Measurements from ENCODE around the gene EFHD2. TPM values are rescaled to one million over a fixed set of nuclear protein-coding genes. Genes with fewer than 3 reads are reported as not detected.

Gene EFHD2
- total and polyA plus RNA-seq, 2 of the 8 experiments (the other 6 are each of a cell fraction or from before 2014, with no cell fraction given): 24.4 to 25.1 TPM

DNA sequence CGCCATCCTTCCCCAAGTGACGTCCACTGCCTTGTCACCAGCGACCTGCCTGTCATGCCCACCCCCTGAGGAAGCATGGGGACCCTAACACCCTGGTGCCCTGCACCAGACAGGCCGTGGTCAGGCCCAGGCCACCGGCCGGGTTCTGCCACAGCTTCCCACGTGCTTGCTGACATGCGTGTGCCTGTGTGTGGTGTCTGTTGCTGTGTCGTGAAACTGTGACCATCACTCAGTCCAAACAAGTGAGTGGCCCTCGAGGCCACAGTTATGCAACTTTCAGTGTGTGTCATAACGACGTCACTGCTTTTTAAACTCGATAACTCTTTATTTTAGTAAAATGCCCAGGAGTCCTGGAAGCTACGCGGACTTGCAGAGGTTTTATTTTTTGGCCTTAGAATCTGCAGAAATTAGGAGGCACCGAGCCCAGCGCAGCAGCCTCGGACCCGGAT is 20.0 kb downstream of the EFHD2 start (continued):
- TF ChIP-seq, protein P1, sequence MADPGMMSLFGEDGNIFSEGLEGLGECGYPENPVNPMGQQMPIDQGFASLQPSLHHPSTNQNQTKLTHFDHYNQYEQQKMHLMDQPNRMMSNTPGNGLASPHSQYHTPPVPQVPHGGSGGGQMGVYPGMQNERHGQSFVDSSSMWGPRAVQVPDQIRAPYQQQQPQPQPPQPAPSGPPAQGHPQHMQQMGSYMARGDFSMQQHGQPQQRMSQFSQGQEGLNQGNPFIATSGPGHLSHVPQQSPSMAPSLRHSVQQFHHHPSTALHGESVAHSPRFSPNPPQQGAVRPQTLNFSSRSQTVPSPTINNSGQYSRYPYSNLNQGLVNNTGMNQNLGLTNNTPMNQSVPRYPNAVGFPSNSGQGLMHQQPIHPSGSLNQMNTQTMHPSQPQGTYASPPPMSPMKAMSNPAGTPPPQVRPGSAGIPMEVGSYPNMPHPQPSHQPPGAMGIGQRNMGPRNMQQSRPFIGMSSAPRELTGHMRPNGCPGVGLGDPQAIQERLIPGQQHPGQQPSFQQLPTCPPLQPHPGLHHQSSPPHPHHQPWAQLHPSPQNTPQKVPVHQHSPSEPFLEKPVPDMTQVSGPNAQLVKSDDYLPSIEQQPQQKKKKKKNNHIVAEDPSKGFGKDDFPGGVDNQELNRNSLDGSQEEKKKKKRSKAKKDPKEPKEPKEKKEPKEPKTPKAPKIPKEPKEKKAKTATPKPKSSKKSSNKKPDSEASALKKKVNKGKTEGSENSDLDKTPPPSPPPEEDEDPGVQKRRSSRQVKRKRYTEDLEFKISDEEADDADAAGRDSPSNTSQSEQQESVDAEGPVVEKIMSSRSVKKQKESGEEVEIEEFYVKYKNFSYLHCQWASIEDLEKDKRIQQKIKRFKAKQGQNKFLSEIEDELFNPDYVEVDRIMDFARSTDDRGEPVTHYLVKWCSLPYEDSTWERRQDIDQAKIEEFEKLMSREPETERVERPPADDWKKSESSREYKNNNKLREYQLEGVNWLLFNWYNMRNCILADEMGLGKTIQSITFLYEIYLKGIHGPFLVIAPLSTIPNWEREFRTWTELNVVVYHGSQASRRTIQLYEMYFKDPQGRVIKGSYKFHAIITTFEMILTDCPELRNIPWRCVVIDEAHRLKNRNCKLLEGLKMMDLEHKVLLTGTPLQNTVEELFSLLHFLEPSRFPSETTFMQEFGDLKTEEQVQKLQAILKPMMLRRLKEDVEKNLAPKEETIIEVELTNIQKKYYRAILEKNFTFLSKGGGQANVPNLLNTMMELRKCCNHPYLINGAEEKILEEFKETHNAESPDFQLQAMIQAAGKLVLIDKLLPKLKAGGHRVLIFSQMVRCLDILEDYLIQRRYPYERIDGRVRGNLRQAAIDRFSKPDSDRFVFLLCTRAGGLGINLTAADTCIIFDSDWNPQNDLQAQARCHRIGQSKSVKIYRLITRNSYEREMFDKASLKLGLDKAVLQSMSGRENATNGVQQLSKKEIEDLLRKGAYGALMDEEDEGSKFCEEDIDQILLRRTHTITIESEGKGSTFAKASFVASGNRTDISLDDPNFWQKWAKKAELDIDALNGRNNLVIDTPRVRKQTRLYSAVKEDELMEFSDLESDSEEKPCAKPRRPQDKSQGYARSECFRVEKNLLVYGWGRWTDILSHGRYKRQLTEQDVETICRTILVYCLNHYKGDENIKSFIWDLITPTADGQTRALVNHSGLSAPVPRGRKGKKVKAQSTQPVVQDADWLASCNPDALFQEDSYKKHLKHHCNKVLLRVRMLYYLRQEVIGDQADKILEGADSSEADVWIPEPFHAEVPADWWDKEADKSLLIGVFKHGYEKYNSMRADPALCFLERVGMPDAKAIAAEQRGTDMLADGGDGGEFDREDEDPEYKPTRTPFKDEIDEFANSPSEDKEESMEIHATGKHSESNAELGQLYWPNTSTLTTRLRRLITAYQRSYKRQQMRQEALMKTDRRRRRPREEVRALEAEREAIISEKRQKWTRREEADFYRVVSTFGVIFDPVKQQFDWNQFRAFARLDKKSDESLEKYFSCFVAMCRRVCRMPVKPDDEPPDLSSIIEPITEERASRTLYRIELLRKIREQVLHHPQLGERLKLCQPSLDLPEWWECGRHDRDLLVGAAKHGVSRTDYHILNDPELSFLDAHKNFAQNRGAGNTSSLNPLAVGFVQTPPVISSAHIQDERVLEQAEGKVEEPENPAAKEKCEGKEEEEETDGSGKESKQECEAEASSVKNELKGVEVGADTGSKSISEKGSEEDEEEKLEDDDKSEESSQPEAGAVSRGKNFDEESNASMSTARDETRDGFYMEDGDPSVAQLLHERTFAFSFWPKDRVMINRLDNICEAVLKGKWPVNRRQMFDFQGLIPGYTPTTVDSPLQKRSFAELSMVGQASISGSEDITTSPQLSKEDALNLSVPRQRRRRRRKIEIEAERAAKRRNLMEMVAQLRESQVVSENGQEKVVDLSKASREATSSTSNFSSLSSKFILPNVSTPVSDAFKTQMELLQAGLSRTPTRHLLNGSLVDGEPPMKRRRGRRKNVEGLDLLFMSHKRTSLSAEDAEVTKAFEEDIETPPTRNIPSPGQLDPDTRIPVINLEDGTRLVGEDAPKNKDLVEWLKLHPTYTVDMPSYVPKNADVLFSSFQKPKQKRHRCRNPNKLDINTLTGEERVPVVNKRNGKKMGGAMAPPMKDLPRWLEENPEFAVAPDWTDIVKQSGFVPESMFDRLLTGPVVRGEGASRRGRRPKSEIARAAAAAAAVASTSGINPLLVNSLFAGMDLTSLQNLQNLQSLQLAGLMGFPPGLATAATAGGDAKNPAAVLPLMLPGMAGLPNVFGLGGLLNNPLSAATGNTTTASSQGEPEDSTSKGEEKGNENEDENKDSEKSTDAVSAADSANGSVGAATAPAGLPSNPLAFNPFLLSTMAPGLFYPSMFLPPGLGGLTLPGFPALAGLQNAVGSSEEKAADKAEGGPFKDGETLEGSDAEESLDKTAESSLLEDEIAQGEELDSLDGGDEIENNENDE (IDR thresholded peaks at IDR 0.05; ENCODE audit: insufficient replicate concordance, low read length): no peak
- TF ChIP-seq HDAC6 (IDR thresholded peaks at IDR 0.05; ENCODE audit: low read depth, low read length): no peak
- TF ChIP-seq YY1 (IDR thresholded peaks at IDR 0.05; ENCODE audit: low read depth, low read length): no peak
- no peak for TF ChIP-seq SP4 (IDR thresholded peaks at IDR 0.05; ENCODE audit: low read length)
- TF ChIP-seq TAF1 (IDR thresholded peaks at IDR 0.05; ENCODE audit: low read depth, low read length): no peak
- TF ChIP-seq NRF1 (IDR thresholded peaks at IDR 0.05; ENCODE audit: low read depth, low read length): no peak
- no peak for TF ChIP-seq ZNF274 (IDR thresholded peaks at IDR 0.05; ENCODE audit: borderline replicate concordance, extremely low read depth, low read length)
- no peak for TF ChIP-seq TAF7 (optimal IDR thresholded peaks at IDR 0.05; ENCODE audit: borderline replicate concordance, low read depth, low read length)
- no peak for TF ChIP-seq CEBPB (IDR thresholded peaks at IDR 0.05; ENCODE audit: low read depth, low read length)
- TF ChIP-seq SUZ12 (IDR thresholded peaks at IDR 0.05; ENCODE audit: low read length): no peak

Measured in H1 (cell line).